Adrenal gland (tissue), 5 donors: ENCODE data around the gene NACA2.

Experiments used
- CTCF ChIP-seq, 6 experiments: fragments of 450-650 bp in 4 of 6; fragments of 200-600 bp in 2 of 6; sonication (generic) in 1 of 6; IDR thresholded peaks; 1 replicate in 5 of 6; 2 replicates in 1 of 6; pipeline versions ENCODE4 v1.5.1 to v1.8.0; 2016 to 2021; ENCODE audit warnings: antibody characterized with exemption in 6 of 6, mild to moderate bottlenecking in 2 of 6, moderate library complexity in 1 of 6
- POLR2A ChIP-seq, 2 donors: fragments of 450-650 bp; IDR thresholded peaks; one replicate each; pipeline ENCODE4 v1.6.1; 2017; ENCODE audit warnings: antibody characterized with exemption in 2 of 2, mild to moderate bottlenecking in 2 of 2, moderate library complexity in 1 of 2
- donor health status: DM: no; HTN: no; CAD: no.

GRCh38 chr17:61560071-61560470, 30.9 kb downstream of the NACA2 start:
- no peak for TF ChIP-seq CTCF (IDR thresholded peaks at IDR 0.05)
- TF ChIP-seq POLR2A (IDR thresholded peaks at IDR 0.05) = no peak
